Neuronal stem cell (in vitro differentiated cells): ENCODE data around the gene ZFAND3.

ENCODE experiments used
- DNase-seq: peaks from one replicate; pipeline ENCODE4 v3.0.0-alpha.2; 2013; ENCODE audit warnings: low spot score
- H2AFZ ChIP-seq: one replicate; pipeline ENCODE4 v1.6.1; 2013; ENCODE audit warnings: mild to moderate bottlenecking, low read length, inconsistent platforms
- H2AK5ac ChIP-seq: 2 replicates; pipeline ENCODE4 v1.6.1; 2013; ENCODE audit warnings: low read depth, mild to moderate bottlenecking, inconsistent platforms, low read length, moderate library complexity, mixed read lengths
- H2BK120ac ChIP-seq: 2 replicates; pipeline ENCODE4 v1.6.1; 2013; ENCODE audit warnings: low read depth, mild to moderate bottlenecking, inconsistent platforms, low read length, moderate library complexity, mixed read lengths
- H2BK12ac ChIP-seq: one replicate; pipeline ENCODE4 v1.6.1; 2013; ENCODE audit warnings: low read length, inconsistent platforms
- H2BK15ac ChIP-seq: 2 replicates; pipeline ENCODE4 v1.6.1; 2013; ENCODE audit warnings: mild to moderate bottlenecking, low read length, inconsistent platforms, mixed read lengths
- H2BK5ac ChIP-seq: one replicate; pipeline ENCODE4 v1.6.1; 2013; ENCODE audit warnings: inconsistent platforms, mild to moderate bottlenecking, low read length, moderate library complexity
- H3K14ac ChIP-seq: one replicate; pipeline ENCODE4 v1.6.1; 2013; ENCODE audit warnings: low read length, inconsistent platforms
- H3K18ac ChIP-seq: 2 replicates; pipeline ENCODE4 v1.6.1; 2013; ENCODE audit warnings: low read length, inconsistent platforms
- H3K23ac ChIP-seq: 2 replicates; pipeline ENCODE4 v1.6.1; 2013; ENCODE audit warnings: low read depth, mild to moderate bottlenecking, mixed read lengths, low read length, inconsistent platforms; ENCODE audit not compliant: poor library complexity
- H3K27ac ChIP-seq: replicated peaks from 3 replicates; pipeline ENCODE4 v1.5.1; 2013; ENCODE audit warnings: low read length, inconsistent platforms
- H3K27me3 ChIP-seq, 3 experiments: 2 replicates each; pipeline ENCODE4 v1.6.1; 2013; ENCODE audit warnings: low read length in 3 of 3, mild to moderate bottlenecking in 2 of 3, inconsistent platforms in 1 of 3, low read depth in 1 of 3, mixed read lengths in 1 of 3, moderate library complexity in 1 of 3; ENCODE audit not compliant: control insufficient read depth in 3 of 3, insufficient read depth in 3 of 3
- H3K36me3 ChIP-seq, 2 donors: replicated peaks in 1 of 2; 2 replicates each; pipeline ENCODE4 v1.6.1; 2013; ENCODE audit warnings: low read length in 2 of 2; ENCODE audit not compliant: control insufficient read depth in 2 of 2, insufficient read depth in 2 of 2
- H3K4ac ChIP-seq: 2 replicates; pipeline ENCODE4 v1.6.1; 2013; ENCODE audit warnings: inconsistent platforms, mild to moderate bottlenecking, low read length, moderate library complexity
- H3K4me1 ChIP-seq, 2 donors: 1 replicate in 1 of 2; 2 replicates in 1 of 2; pipeline ENCODE4 v1.6.1; 2013; ENCODE audit warnings: low read length in 2 of 2, low read depth in 1 of 2; ENCODE audit not compliant: control insufficient read depth in 2 of 2, insufficient read depth in 1 of 2
- H3K4me2 ChIP-seq: one replicate; pipeline ENCODE4 v1.6.1; 2013; ENCODE audit warnings: mild to moderate bottlenecking, low read length, inconsistent platforms; ENCODE audit not compliant: insufficient read depth, poor library complexity, severe bottlenecking
- H3K4me3 ChIP-seq, 2 donors: 2 replicates each; pipeline ENCODE4 v1.5.1; 2013; ENCODE audit warnings: low read length in 2 of 2, mild to moderate bottlenecking in 2 of 2, inconsistent platforms in 1 of 2, moderate library complexity in 1 of 2
- H3K79me1 ChIP-seq: one replicate; pipeline ENCODE4 v1.6.1; 2013; ENCODE audit warnings: low read depth, mild to moderate bottlenecking, inconsistent platforms, low read length, moderate library complexity
- H3K9ac ChIP-seq: one replicate; pipeline ENCODE4 v1.6.1; 2013; ENCODE audit warnings: mild to moderate bottlenecking, low read depth, low read length, inconsistent platforms; ENCODE audit not compliant: poor library complexity
- H3K9me3 ChIP-seq, 2 donors: replicated peaks in 1 of 2; 2 replicates each; pipeline versions ENCODE3 to v1.6.1; 2013; ENCODE audit warnings: low read length in 2 of 2, mild to moderate bottlenecking in 2 of 2, inconsistent platforms in 1 of 2, low read depth in 1 of 2, mixed read lengths in 1 of 2, moderate library complexity in 1 of 2; ENCODE audit not compliant: control insufficient read depth in 2 of 2, insufficient read depth in 1 of 2
- H4K8ac ChIP-seq: one replicate; pipeline ENCODE4 v1.6.1; 2013; ENCODE audit warnings: low read depth, mild to moderate bottlenecking, inconsistent platforms, low read length, moderate library complexity
- H4K91ac ChIP-seq: one replicate; pipeline ENCODE4 v1.6.1; 2013; ENCODE audit warnings: low read length, low read depth, mild to moderate bottlenecking, inconsistent platforms; ENCODE audit not compliant: poor library complexity
- WGBS, 2 donors: extraction: QIAGEN DNeasy Blood & Tissue Kit; methylation state at CpG; one replicate each; pipeline ENCODE4 v1.1.7; 2013; ENCODE audit warnings: missing lambda C conversion rate in 2 of 2, mixed read lengths in 1 of 2; ENCODE audit not compliant: insufficient read length in 2 of 2, insufficient replicate concordance in 1 of 2; ENCODE audit errors: extremely low coverage in 2 of 2; 5-methylcytosine and 5-hydroxymethylcytosine counted together

Gene ZFAND3

DNA sequence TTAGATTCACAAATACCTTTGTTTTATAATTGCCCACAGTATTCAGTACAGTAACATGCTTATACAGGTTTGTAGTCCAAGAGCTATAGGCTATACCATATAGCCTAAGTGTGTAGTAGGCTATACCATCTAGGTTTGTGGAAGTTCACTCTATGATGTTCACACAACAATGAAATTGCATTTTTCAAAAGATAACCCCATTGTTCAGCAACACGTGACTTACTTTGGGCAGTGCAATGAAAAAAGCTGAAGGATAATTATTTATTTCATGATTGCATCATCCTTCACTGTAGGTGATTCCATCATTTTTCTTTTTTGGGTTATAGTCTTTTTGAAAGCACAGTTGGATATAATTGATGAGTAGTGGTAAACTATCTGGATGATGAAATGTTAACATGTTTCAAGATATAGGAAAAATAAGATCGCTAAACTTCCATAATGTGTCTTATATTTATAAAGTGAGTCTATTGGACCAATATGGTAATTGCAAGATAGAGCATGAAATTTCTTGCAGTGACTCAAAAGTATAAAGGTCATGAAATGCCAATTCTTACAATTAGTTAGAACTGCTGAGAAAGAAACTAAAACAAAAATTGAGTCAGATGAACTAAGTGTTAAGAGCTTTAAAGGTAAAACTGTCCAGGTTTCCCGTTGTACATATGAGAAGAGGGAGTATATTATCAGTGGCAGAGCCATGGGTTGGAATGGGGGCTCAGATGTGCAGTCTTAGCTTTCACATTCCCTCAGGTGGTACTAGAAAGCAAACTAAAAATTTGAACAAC, 164.4 kb downstream of the ZFAND3 start:
- WGBS, 2 donors = no CpG with 5 or more reads among the region's 3 CpGs
- Histone ChIP-seq H3K79me1 (no peaks in the 10 kb centered on the region), H3K4me2 (no peak overlapping the region), H3K23ac (no peak overlapping the region), H3K9me3 (no peaks in the 10 kb centered on the region), H2BK120ac (no peak overlapping the region), H3K9ac (no peak overlapping the region), H2AK5ac (no peak overlapping the region), H3K27me3 (no peaks in the 10 kb centered on the region), H3K4me1 (peaks cover 3 to 4% of the 10 kb centered on the region in 2 donors), H3K36me3 (no peaks in the 10 kb centered on the region), H2AFZ (no peak overlapping the region), H3K4me3 (no peak overlapping the region), H2BK12ac (no peak overlapping the region), H2BK5ac (no peak overlapping the region), H3K27ac (no peak overlapping the region), H3K14ac (no peak overlapping the region), H4K8ac (no peak overlapping the region), H4K91ac (no peak overlapping the region), H3K18ac (no peak overlapping the region), H3K4ac (no peak overlapping the region), H2BK15ac (no peak overlapping the region)
- DNase-seq = no peak

DNA sequence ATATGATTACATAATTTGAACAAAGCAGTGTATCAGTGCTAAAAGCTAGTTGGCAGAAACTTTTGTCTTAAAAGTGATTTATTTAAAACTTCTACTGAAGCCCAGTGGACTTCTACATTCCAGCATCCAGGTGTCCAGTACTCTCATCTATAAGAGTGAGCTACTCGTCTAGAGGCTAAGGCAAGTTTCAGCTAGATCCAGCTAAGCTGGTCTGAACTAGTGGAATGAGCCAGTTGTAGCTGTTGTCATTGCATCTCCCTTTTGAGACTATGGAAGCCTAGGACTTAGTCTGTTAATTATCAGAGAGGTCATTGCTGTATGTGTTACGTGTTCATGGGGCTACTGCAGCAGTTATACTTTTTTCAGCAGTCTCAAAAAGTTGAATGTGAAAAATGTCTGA, 165.1 kb downstream of the ZFAND3 start:
- H2BK15ac ChIP-seq = no peak overlapping the region
- no peaks in the 10 kb centered on the region for H3K36me3 ChIP-seq
- H2AK5ac ChIP-seq = no peak overlapping the region
- H3K27me3 ChIP-seq = no peaks in the 10 kb centered on the region
- no peaks in the 10 kb centered on the region for H3K9me3 ChIP-seq
- H3K4me2 ChIP-seq = no peak overlapping the region
- H3K27ac ChIP-seq = no peak overlapping the region
- no peak overlapping the region for H2BK5ac ChIP-seq
- no peaks in the 10 kb centered on the region for H3K79me1 ChIP-seq
- H3K14ac ChIP-seq = no peak overlapping the region
- no peak overlapping the region for H2BK12ac ChIP-seq
- no peak overlapping the region for H2BK120ac ChIP-seq
- no peak overlapping the region for H2AFZ ChIP-seq
- H4K8ac ChIP-seq = no peak overlapping the region
- no peak overlapping the region for H3K23ac ChIP-seq
- WGBS, 2 donors = no CpG with 5 or more reads among the region's 2 CpGs
- no peak overlapping the region for H3K18ac ChIP-seq
- H3K9ac ChIP-seq = no peak overlapping the region
- no peak overlapping the region for H3K4me3 ChIP-seq
- no peak overlapping the region for H3K4ac ChIP-seq
- no peak overlapping the region for H4K91ac ChIP-seq
- peaks cover 2 to 3% of the 10 kb centered on the region in 2 donors for H3K4me1 ChIP-seq
- no peak for DNase-seq

DNA sequence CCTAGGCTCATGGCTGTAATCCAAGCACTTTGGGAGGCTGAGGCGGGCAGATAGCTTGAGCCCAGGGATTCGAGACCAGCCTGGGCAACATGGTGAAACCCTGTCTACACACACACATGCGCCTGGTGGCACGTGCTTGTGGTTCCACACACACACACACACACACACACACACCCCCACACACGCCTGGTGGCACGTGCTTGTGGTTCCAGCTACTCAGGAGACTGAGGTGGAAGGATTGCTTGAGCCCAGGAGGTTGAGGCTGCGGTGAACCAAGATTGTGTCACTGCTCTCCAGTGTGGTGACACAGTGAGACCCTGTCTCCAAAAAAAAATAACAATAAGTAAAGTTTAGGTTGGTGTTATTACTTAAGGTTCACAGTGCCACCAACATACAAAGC, 165.8 kb downstream of the ZFAND3 start:
- no peaks in the 10 kb centered on the region for H3K27me3 ChIP-seq
- H3K4me1 ChIP-seq = peaks cover 3 to 5% of the 10 kb centered on the region in 2 donors
- no peak overlapping the region for H3K27ac ChIP-seq
- no peak overlapping the region for H3K4me3 ChIP-seq
- H3K4ac ChIP-seq = no peak overlapping the region
- H2BK5ac ChIP-seq = no peak overlapping the region
- no peak overlapping the region for H3K14ac ChIP-seq
- no peak overlapping the region for H3K23ac ChIP-seq
- H2AK5ac ChIP-seq = no peak overlapping the region
- H4K91ac ChIP-seq = no peak overlapping the region
- H2AFZ ChIP-seq = no peak overlapping the region
- no peaks in the 10 kb centered on the region for H3K9me3 ChIP-seq
- no peaks in the 10 kb centered on the region for H3K79me1 ChIP-seq
- no peaks in the 10 kb centered on the region for H3K36me3 ChIP-seq
- H3K9ac ChIP-seq = no peak overlapping the region
- no CpG with 5 or more reads among the region's 7 CpGs for WGBS, 2 donors
- no peak for DNase-seq
- no peak overlapping the region for H2BK15ac ChIP-seq
- H3K4me2 ChIP-seq = no peak overlapping the region
- H2BK12ac ChIP-seq = no peak overlapping the region
- no peak overlapping the region for H4K8ac ChIP-seq
- no peak overlapping the region for H3K18ac ChIP-seq
- H2BK120ac ChIP-seq = no peak overlapping the region

- no peak overlapping the region for H3K4ac ChIP-seq
- no peak overlapping the region for H3K23ac ChIP-seq
- H2BK15ac ChIP-seq = no peak overlapping the region
- no peak overlapping the region for H2BK12ac ChIP-seq
- H3K9ac ChIP-seq = no peak overlapping the region
- H3K4me2 ChIP-seq = no peak overlapping the region
- no peak overlapping the region for H3K18ac ChIP-seq
- H2AFZ ChIP-seq = no peak overlapping the region
- no peak overlapping the region for H2BK5ac ChIP-seq
- peaks cover 7 to 10% of the 10 kb centered on the region in 2 donors for H3K4me1 ChIP-seq
- no peak for DNase-seq
- H3K79me1 ChIP-seq = no peaks in the 10 kb centered on the region
- H3K27ac ChIP-seq = no peak overlapping the region
- no peaks in the 10 kb centered on the region for H3K36me3 ChIP-seq
- WGBS, 2 donors = no CpG with 5 or more reads among the region's 1 CpG
- no peaks in the 10 kb centered on the region for H3K9me3 ChIP-seq
- no peak overlapping the region for H4K8ac ChIP-seq
- no peak overlapping the region for H3K4me3 ChIP-seq
- no peak overlapping the region for H4K91ac ChIP-seq
- no peaks in the 10 kb centered on the region for H3K27me3 ChIP-seq
- no peak overlapping the region for H2AK5ac ChIP-seq
- H2BK120ac ChIP-seq = no peak overlapping the region
- H3K14ac ChIP-seq = no peak overlapping the region
Measured at GRCh38 chr6:37987018-37987417, 167.5 kb downstream of the ZFAND3 start.
